Keratinocyte (primary cell): Measurements from ENCODE around the gene RAB19.

Experiments
- EZH2 ChIP-seq: IDR thresholded peaks from one replicate; pipeline ENCODE4 v1.6.1; 2012; ENCODE audit warnings: inconsistent platforms, mild to moderate bottlenecking, low read length, moderate library complexity
- TF ChIP-seq, protein P1 (sequence below), 3 experiments: IDR thresholded peaks in 1 of 3; conservative IDR thresholded peaks in 1 of 3; optimal IDR thresholded peaks in 1 of 3; 2 replicates in 2 of 3; 3 replicates in 1 of 3; pipeline versions ENCODE3 to v1.5.1; 2011; ENCODE audit warnings: low read length in 3 of 3, mild to moderate bottlenecking in 3 of 3, moderate library complexity in 2 of 3, control low read depth in 1 of 3, inconsistent platforms in 1 of 3; ENCODE audit not compliant: insufficient read depth in 2 of 3; ENCODE audit errors: extremely low read depth in 1 of 3

GRCh38 chr7:140446467-140446866 lies 42.6 kb downstream of the RAB19 start:
- TF ChIP-seq, protein P1, sequence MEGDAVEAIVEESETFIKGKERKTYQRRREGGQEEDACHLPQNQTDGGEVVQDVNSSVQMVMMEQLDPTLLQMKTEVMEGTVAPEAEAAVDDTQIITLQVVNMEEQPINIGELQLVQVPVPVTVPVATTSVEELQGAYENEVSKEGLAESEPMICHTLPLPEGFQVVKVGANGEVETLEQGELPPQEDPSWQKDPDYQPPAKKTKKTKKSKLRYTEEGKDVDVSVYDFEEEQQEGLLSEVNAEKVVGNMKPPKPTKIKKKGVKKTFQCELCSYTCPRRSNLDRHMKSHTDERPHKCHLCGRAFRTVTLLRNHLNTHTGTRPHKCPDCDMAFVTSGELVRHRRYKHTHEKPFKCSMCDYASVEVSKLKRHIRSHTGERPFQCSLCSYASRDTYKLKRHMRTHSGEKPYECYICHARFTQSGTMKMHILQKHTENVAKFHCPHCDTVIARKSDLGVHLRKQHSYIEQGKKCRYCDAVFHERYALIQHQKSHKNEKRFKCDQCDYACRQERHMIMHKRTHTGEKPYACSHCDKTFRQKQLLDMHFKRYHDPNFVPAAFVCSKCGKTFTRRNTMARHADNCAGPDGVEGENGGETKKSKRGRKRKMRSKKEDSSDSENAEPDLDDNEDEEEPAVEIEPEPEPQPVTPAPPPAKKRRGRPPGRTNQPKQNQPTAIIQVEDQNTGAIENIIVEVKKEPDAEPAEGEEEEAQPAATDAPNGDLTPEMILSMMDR (optimal IDR thresholded peaks at IDR 0.05 in 1 of 3, IDR thresholded peaks at IDR 0.05 in 1 of 3, conservative IDR thresholded peaks at IDR 0.05 in 1 of 3; ENCODE audit: extremely low read depth in 1 of 3, insufficient read depth in 2 of 3, low read length in 3 of 3): peak in 1 of 3 experiments; percentile 7
- TF ChIP-seq EZH2: no peak
